Liver (tissue), 3 donors: ENCODE results near the gene OASL.

Experiments used
- CTCF ChIP-seq: fragments of 150-350 bp; IDR thresholded peaks from 2 replicates; pipeline ENCODE4 v1.5.1; 2017; ENCODE audit warnings: improper control_type of control experiment, low read depth, low read length; ENCODE audit not compliant: missing input control
- EGR1 ChIP-seq, 2 donors: IDR thresholded peaks; 2 replicates each; pipeline ENCODE4 v1.6.1; 2016 to 2018; ENCODE audit warnings: antibody characterized with exemption in 2 of 2, low read depth in 2 of 2
- FOXA2 ChIP-seq: IDR thresholded peaks from 2 replicates; pipeline ENCODE4 v1.6.1; 2016; ENCODE audit warnings: antibody characterized with exemption
- TAF1 ChIP-seq: conservative IDR thresholded peaks from 2 replicates; pipeline ENCODE4 v1.6.1; 2016; ENCODE audit warnings: antibody characterized with exemption, mild to moderate bottlenecking
- donor health status: healthy.
- donor health status: healthy.

GRCh38 chr12:121004253-121004815 is 34.7 kb downstream of the OASL start:
- no peak for TF ChIP-seq TAF1
- no peak for TF ChIP-seq FOXA2
- TF ChIP-seq CTCF: no peak
- TF ChIP-seq EGR1 (IDR thresholded peaks at IDR 0.05; ENCODE audit: low read depth in 2 of 2): no peak
